Spleen (tissue), 11 donors: ENCODE measurements around the gene COL9A1. TPM values are rescaled to one million over a fixed set of nuclear protein-coding genes. Genes with fewer than 3 reads are reported as not detected.

Experiments
- DNase-seq: peaks from one replicate; pipeline ENCODE4 v3.0.0-alpha.2; 2020
- H3K27ac ChIP-seq, 8 donors: fragments of 200-600 bp; sonication (generic) in 7 of 8; 1 replicate in 4 of 8; 2 replicates in 4 of 8; pipeline versions ENCODE4 v1.5.0 to v1.8.0; 2016 to 2021; ENCODE audit warnings: inconsistent platforms in 4 of 8, mild to moderate bottlenecking in 4 of 8, moderate library complexity in 1 of 8
- H3K27me3 ChIP-seq, 7 donors: fragments of 200-600 bp; sonication (generic) in 6 of 7; replicated peaks in 1 of 7; 1 replicate in 4 of 7; 2 replicates in 3 of 7; pipeline versions ENCODE4 v1.5.0 to v1.8.0; 2016 to 2021; ENCODE audit warnings: inconsistent platforms in 3 of 7, mild to moderate bottlenecking in 1 of 7
- H3K36me3 ChIP-seq, 6 donors: fragments of 200-600 bp; sonication (generic) in 5 of 6; 1 replicate in 4 of 6; 2 replicates in 2 of 6; pipeline versions ENCODE4 v1.5.0 to v1.8.0; 2016 to 2021; ENCODE audit warnings: inconsistent platforms in 2 of 6
- H3K4me1 ChIP-seq, 6 donors: fragments of 200-600 bp; sonication (generic) in 5 of 6; 1 replicate in 3 of 6; 2 replicates in 3 of 6; pipeline versions ENCODE4 v1.5.0 to v1.8.0; 2016 to 2021; ENCODE audit warnings: inconsistent platforms in 3 of 6
- H3K4me3 ChIP-seq, 8 donors: fragments of 200-600 bp; sonication (generic) in 7 of 8; 1 replicate in 4 of 8; 2 replicates in 4 of 8; pipeline versions ENCODE4 v1.5.0 to v1.8.0; 2016 to 2021; ENCODE audit warnings: inconsistent platforms in 4 of 8, mild to moderate bottlenecking in 4 of 8, moderate library complexity in 2 of 8
- H3K9me3 ChIP-seq, 8 donors: fragments of 200-600 bp; sonication (generic) in 7 of 8; 1 replicate in 4 of 8; 2 replicates in 4 of 8; pipeline versions ENCODE4 v1.5.0 to v1.8.0; 2016 to 2021; ENCODE audit warnings: inconsistent platforms in 4 of 8
- CTCF ChIP-seq, 11 experiments: fragments of 200-600 bp in 7 of 11; fragments of 450-650 bp in 4 of 11; sonication (generic) in 4 of 11; IDR thresholded peaks in 8 of 11; conservative IDR thresholded peaks in 3 of 11; 1 replicate in 7 of 11; 2 replicates in 4 of 11; pipeline versions ENCODE4 v1.4.0 to v1.8.0; 2016 to 2021; ENCODE audit warnings: antibody characterized with exemption in 11 of 11, inconsistent platforms in 4 of 11, mild to moderate bottlenecking in 1 of 11
- POLR2A ChIP-seq, 3 donors: fragments of 450-650 bp; IDR thresholded peaks; one replicate each; pipeline ENCODE4 v1.5.1; 2017; ENCODE audit warnings: antibody characterized with exemption in 3 of 3, mild to moderate bottlenecking in 1 of 3
- POLR2AphosphoS5 ChIP-seq, 3 donors: sonication (generic); formaldehyde crosslinking; IDR thresholded peaks; one replicate each; pipeline ENCODE4 v1.5.1; 2017; ENCODE audit warnings: antibody characterized with exemption in 3 of 3
- whole genome bisulfite sequencing, 5 donors: extraction: QIAGEN DNeasy Blood & Tissue Kit in 3 of 5; methylation state at CpG; one replicate each; pipeline versions ENCODE4 v1.1.5 to v1.1.7; 2013 to 2018; 5-methylcytosine and 5-hydroxymethylcytosine counted together
- intact Hi-C: fragments of 100-400 bp; cut with DNase I; formaldehyde crosslinking; loops from one replicate; pipeline ENCODE4 v1.15.0; 2023; ENCODE audit warnings: low total_unique reads
- polyA plus RNA-seq, 3 donors: library from polyadenylated mRNA; stranded (reverse); fragments of 200-250 nt; gene quantifications; one replicate each; pipeline ENCODE4 v1.2.1, GENCODE V29; 2013
- total RNA-seq, 7 donors: library from RNA; depleted of rRNA in 3 of 7; stranded (reverse); fragments of >200 nt in 3 of 7; fragmentation: NEBNext Ultra II Directional in 4 of 7; extraction: Animal tissue kit (Norgen Biotek cat#: 25700) in 4 of 7; gene quantifications; one replicate each; pipeline versions ENCODE4 v1.1.0 to v1.2.1, GENCODE V29; 2016 to 2021
- donor health status: healthy with polysubstance abuse.
- donor health status: DM: no; HTN: no; CAD: no; lungs with moderate emphysema.
- donor health status: DM: no; HTN: no; CAD: no.
- donor health status: Bipolar disorder and iron deficiency.
- donor health status: healthy.
- donor health status: DM: no; HTN: no; CAD: no.
- donor health status: DM: yes; HTN: yes; CAD: no.

COL9A1 gene
- total and polyA plus RNA-seq, 10 donors: 0.06 to 0.07 (median 0.06) TPM; not detected in 7

DNA sequence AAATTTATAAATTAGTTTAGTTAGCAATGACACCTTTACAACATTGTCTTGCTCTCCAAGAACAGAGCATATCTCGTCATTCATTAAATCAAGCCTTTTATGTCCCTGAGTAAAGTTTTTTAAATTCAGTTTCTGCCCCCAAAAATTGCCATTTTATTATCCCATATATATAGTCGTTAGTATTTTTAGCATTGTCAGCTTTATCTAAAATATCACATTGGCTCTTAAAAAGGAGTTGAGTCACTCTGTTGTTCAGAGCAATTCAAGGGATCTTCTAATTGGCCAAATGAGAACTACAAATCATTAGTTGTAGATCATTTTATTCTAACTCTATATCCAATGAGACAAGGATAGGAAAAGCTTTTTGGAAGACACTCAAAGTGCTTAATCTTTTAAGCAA is 127.1 kb downstream of the COL9A1 start:
- peaks cover 0 to 32% (median 0%) of the 10 kb centered on the region in 6 donors for H3K36me3 ChIP-seq
- DNase-seq: no peak
- TF ChIP-seq CTCF (IDR thresholded peaks at IDR 0.05 in 8 of 11, conservative IDR thresholded peaks at IDR 0.05 in 3 of 11): no peak
- TF ChIP-seq POLR2A (IDR thresholded peaks at IDR 0.05): no peak
- TF ChIP-seq POLR2AphosphoS5 (IDR thresholded peaks at IDR 0.05): no peak
- H3K27me3 ChIP-seq: no peaks in the 10 kb centered on the region
- 68 to 82% (median 76%) methylated on average over 2 of the region's 2 CpGs for WGBS, 5 donors
- intact Hi-C loops: no loop called here
- H3K27ac ChIP-seq: no peak overlapping the region
- H3K9me3 ChIP-seq: peaks cover 0 to 6% (median 0%) of the 10 kb centered on the region in 8 donors
- H3K4me1 ChIP-seq: no peaks in the 10 kb centered on the region
- no peak overlapping the region for H3K4me3 ChIP-seq

GRCh38 chr6:70172252-70172651 is 130.6 kb downstream of the COL9A1 start:
- no peak overlapping the region for H3K4me3 ChIP-seq
- H3K27ac ChIP-seq: no peak overlapping the region
- intact Hi-C loops: no loop called here
- TF ChIP-seq POLR2A (IDR thresholded peaks at IDR 0.05) (no peak), POLR2AphosphoS5 (IDR thresholded peaks at IDR 0.05) (no peak), CTCF (IDR thresholded peaks at IDR 0.05 in 8 of 11, conservative IDR thresholded peaks at IDR 0.05 in 3 of 11) (no peak)
- no peaks in the 10 kb centered on the region for H3K9me3 ChIP-seq
- WGBS, 5 donors: 46 to 61% (median 51%) methylated on average over 2 of the region's 2 CpGs
- H3K4me1 ChIP-seq: no peaks in the 10 kb centered on the region
- H3K27me3 ChIP-seq: no peaks in the 10 kb centered on the region
- no peak for DNase-seq
- H3K36me3 ChIP-seq: peaks cover 0 to 9% (median 0%) of the 10 kb centered on the region in 6 donors

DNA sequence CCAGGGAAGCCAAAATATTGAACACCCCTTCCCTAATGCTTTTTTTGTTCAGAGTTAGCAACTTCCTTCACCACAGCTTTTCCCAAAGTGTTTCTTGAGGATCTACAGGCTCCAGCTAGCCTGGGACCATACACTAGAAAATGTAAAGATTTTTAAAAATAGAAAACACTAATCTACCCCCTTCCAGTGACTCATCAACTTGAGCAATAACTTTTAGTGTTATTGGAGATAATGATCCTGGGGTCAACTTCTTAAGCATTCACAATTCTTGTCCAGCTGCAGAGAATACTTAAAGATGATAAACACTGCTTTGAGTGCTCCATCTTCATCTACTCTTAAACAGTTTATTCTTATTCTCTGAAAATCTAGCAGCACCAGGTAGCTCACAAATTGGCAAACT is 131.6 kb downstream of the COL9A1 start:
- Histone ChIP-seq H3K36me3 (peaks cover 0 to under 1% (median 0%) of the 10 kb centered on the region in 6 donors), H3K27ac (no peak overlapping the region), H3K27me3 (peaks cover 0 to 5% (median 0%) of the 10 kb centered on the region in 7 donors), H3K4me1 (no peaks in the 10 kb centered on the region), H3K9me3 (no peaks in the 10 kb centered on the region), H3K4me3 (no peak overlapping the region)
- intact Hi-C loops: no loop called here
- TF ChIP-seq POLR2AphosphoS5 (IDR thresholded peaks at IDR 0.05) (no peak), CTCF (IDR thresholded peaks at IDR 0.05 in 8 of 11, conservative IDR thresholded peaks at IDR 0.05 in 3 of 11) (no peak), POLR2A (IDR thresholded peaks at IDR 0.05) (no peak)
- no peak for DNase-seq

DNA sequence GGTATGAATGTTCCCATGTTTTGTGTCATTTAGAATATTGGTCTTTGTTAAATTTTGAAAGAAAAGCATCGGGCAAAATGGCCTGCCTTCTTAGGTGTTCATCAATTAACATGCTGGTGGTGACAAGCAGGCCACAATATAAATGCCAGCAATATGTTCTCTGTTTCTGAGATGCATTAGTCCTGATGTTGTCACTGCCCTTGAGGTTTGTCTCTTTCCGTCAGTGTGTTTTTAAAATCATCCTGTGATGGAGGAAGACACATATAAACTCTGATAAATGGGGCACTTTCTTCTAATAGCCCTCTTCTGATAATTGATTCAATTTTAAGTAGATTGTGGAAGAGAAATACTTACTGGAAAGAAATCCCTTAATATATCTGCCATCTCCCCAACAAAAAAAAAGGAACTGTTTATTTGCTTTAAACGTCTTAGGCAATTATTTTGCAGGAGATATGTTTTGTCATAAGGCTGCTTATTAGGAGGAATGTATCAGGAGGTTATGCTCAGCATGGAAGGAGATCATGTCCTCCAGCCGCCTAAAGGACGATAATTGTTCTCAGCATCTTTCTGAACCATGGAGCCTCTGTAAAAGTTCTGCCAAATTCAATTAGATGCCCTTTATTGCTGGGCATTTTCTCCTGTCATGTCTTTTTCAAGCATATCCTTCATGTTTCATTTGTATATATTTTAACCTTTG is 134.1 kb downstream of the COL9A1 start:
- 68 to 77% (median 77%) methylated on average over 5 of the region's 5 CpGs for WGBS, 5 donors

More for the DNA sequence above, 134.1 kb downstream of the COL9A1 start:
- H3K27ac ChIP-seq: no peak overlapping the region
- TF ChIP-seq POLR2AphosphoS5 (IDR thresholded peaks at IDR 0.05) (no peak), CTCF (IDR thresholded peaks at IDR 0.05 in 8 of 11, conservative IDR thresholded peaks at IDR 0.05 in 3 of 11) (no peak), POLR2A (IDR thresholded peaks at IDR 0.05) (no peak)
- H3K9me3 ChIP-seq: no peaks in the 10 kb centered on the region
- H3K4me1 ChIP-seq: no peaks in the 10 kb centered on the region
- DNase-seq: no peak
- peaks cover 0 to under 1% (median 0%) of the 10 kb centered on the region in 6 donors for H3K36me3 ChIP-seq
- peaks cover 0 to 5% (median 0%) of the 10 kb centered on the region in 7 donors for H3K27me3 ChIP-seq
- no peak overlapping the region for H3K4me3 ChIP-seq
- intact Hi-C loops: no loop called here
